NT2/D1 (cell line): ENCODE measurements around the gene ASRGL1.
"Not testable (repeated sequence)": the region's sequence is repeated elsewhere in the genome, so short reads cannot be mapped to it uniquely, and the experiment has no call there.

Source experiments
- DNase-seq: peaks from one replicate; pipeline ENCODE4 v3.0.0-alpha.2; 2011; ENCODE audit warnings: low read depth, low spot score
- H3K27me3 ChIP-seq: 2 replicates; pipeline ENCODE4 v1.6.0; 2011; ENCODE audit warnings: mild to moderate bottlenecking; ENCODE audit not compliant: insufficient read length, insufficient read depth
- H3K36me3 ChIP-seq: 2 replicates; pipeline ENCODE4 v1.6.1; 2011; ENCODE audit warnings: mild to moderate bottlenecking, low read length, mixed read lengths; ENCODE audit not compliant: insufficient read depth, insufficient read length
- H3K4me1 ChIP-seq: 2 replicates; pipeline ENCODE4 v1.5.1; 2011; ENCODE audit not compliant: insufficient read depth, insufficient read length
- H3K4me3 ChIP-seq: 2 replicates; pipeline ENCODE4 v1.5.1; 2011; ENCODE audit warnings: low read depth; ENCODE audit not compliant: insufficient read length
- H3K9ac ChIP-seq: 2 replicates; pipeline ENCODE4 v1.6.0; 2011; ENCODE audit warnings: low read depth; ENCODE audit not compliant: insufficient read length
- H3K9me3 ChIP-seq: 2 replicates; pipeline ENCODE4 v1.5.1; 2011; ENCODE audit warnings: mild to moderate bottlenecking, low read length; ENCODE audit not compliant: insufficient read depth
- SUZ12 ChIP-seq: IDR thresholded peaks from 2 replicates; pipeline ENCODE4 v1.6.1; 2011; ENCODE audit not compliant: insufficient read length, insufficient read depth; ENCODE audit errors: extremely low read depth
- YY1 ChIP-seq: IDR thresholded peaks from 2 replicates; pipeline ENCODE4 v1.6.1; 2011; ENCODE audit not compliant: insufficient read length, insufficient read depth
- ZNF274 ChIP-seq: IDR thresholded peaks from 2 replicates; pipeline ENCODE4 v1.6.1; 2011; ENCODE audit warnings: mild to moderate bottlenecking, low read depth, low read length

Gene ASRGL1

GRCh38 chr11:62353841-62354240 is 16.6 kb downstream of the ASRGL1 start:
- H3K27me3 ChIP-seq: no peaks in the 10 kb centered on the region

GRCh38 chr11:62358273-62358672 is 21.0 kb downstream of the ASRGL1 start:
- H3K4me1 ChIP-seq: no peaks in the 10 kb centered on the region
- no peak overlapping the region for H3K9ac ChIP-seq
- no peak for TF ChIP-seq ZNF274
- TF ChIP-seq YY1: no peak
- no peak for TF ChIP-seq SUZ12
- no peaks in the 10 kb centered on the region for H3K9me3 ChIP-seq
- no peak for DNase-seq
- no peaks in the 10 kb centered on the region for H3K27me3 ChIP-seq
- H3K36me3 ChIP-seq: peaks cover 29% of the 10 kb centered on the region
- no peak overlapping the region for H3K4me3 ChIP-seq

More at GRCh38 chr11:62353841-62354240, 16.6 kb downstream of the ASRGL1 start:
- no peak overlapping the region for H3K9ac ChIP-seq
- H3K9me3 ChIP-seq: no peaks in the 10 kb centered on the region
- no peak for DNase-seq
- TF ChIP-seq ZNF274: no peak
- TF ChIP-seq YY1: no peak
- TF ChIP-seq SUZ12: no peak
- H3K36me3 ChIP-seq: peaks cover 20% of the 10 kb centered on the region
- no peaks in the 10 kb centered on the region for H3K4me1 ChIP-seq
- H3K4me3 ChIP-seq: no peak overlapping the region

GRCh38 chr11:62359475-62359874 is 22.2 kb downstream of the ASRGL1 start:
- no peak for DNase-seq
- no peaks in the 10 kb centered on the region for H3K27me3 ChIP-seq
- no peaks in the 10 kb centered on the region for H3K9me3 ChIP-seq
- no peaks in the 10 kb centered on the region for H3K4me1 ChIP-seq
- H3K36me3 ChIP-seq: peaks cover 29% of the 10 kb centered on the region
- no peak for TF ChIP-seq YY1
- TF ChIP-seq ZNF274: no peak
- no peak for TF ChIP-seq SUZ12
- no peak overlapping the region for H3K4me3 ChIP-seq
- H3K9ac ChIP-seq: no peak overlapping the region

GRCh38 chr11:62360685-62361084 is 23.4 kb downstream of the ASRGL1 start:
- TF ChIP-seq SUZ12 (no peak), YY1 (no peak), ZNF274 (no peak)
- Histone ChIP-seq H3K9ac (no peak overlapping the region), H3K9me3 (no peaks in the 10 kb centered on the region), H3K4me3 (no peak overlapping the region), H3K27me3 (no peaks in the 10 kb centered on the region), H3K4me1 (no peaks in the 10 kb centered on the region), H3K36me3 (peaks cover 29% of the 10 kb centered on the region)
- no peak for DNase-seq

- not testable (repeated sequence) for H3K4me1 ChIP-seq, H3K9ac ChIP-seq, H3K27me3 ChIP-seq, H3K4me3 ChIP-seq, H3K36me3 ChIP-seq, DNase-seq
- peaks cover 11% of the 10 kb centered on the region; the same call in 1 of the 2 replicates for H3K9me3 ChIP-seq
These were observed 31.7 kb downstream of the ASRGL1 start for GRCh38 chr11:62368861-62369477.

- peaks cover 11% of the 10 kb centered on the region; the same call in 1 of the 2 replicates for H3K9me3 ChIP-seq
- no peaks in the 10 kb centered on the region for H3K4me1 ChIP-seq
- no peak for DNase-seq
- TF ChIP-seq YY1 (no peak), SUZ12 (no peak), ZNF274 (no peak)
- H3K27me3 ChIP-seq: no peaks in the 10 kb centered on the region
- H3K9ac ChIP-seq: no peak overlapping the region
- H3K36me3 ChIP-seq: peaks cover 6% of the 10 kb centered on the region
- no peak overlapping the region for H3K4me3 ChIP-seq
These were observed 33.6 kb downstream of the ASRGL1 start for GRCh38 chr11:62370743-62371440.

GRCh38 chr11:62372871-62373270 is 35.6 kb downstream of the ASRGL1 start:
- Histone ChIP-seq H3K36me3 (peaks cover 6% of the 10 kb centered on the region), H3K27me3 (no peaks in the 10 kb centered on the region), H3K9ac (no peak overlapping the region), H3K4me1 (no peaks in the 10 kb centered on the region), H3K4me3 (no peak overlapping the region), H3K9me3 (peaks cover 11% of the 10 kb centered on the region; the same call in 1 of the 2 replicates)
- TF ChIP-seq YY1: no peak
- no peak for DNase-seq
